ENCODE measurements around the gene FRMPD4.
A peak's percentile ranks its signal among the peaks of the same experiment; 100 is the strongest.

FRMPD4 gene

GRCh38 chrX:12554206-12554605, 415.9 kb downstream of the FRMPD4 start:
- no peak for DNase-seq

- no peak for DNase-seq
These were observed 424.8 kb downstream of the FRMPD4 start for GRCh38 chrX:12563121-12563520.

- DNase-seq: no peak
These were observed 425.9 kb downstream of the FRMPD4 start for GRCh38 chrX:12564221-12564620.

GRCh38 chrX:12567857-12568256, 429.6 kb downstream of the FRMPD4 start:
- DNase-seq: no peak

GRCh38 chrX:12570859-12571501, 432.7 kb downstream of the FRMPD4 start:
- DNase-seq: no peak

GRCh38 chrX:12579311-12579710, 441.0 kb downstream of the FRMPD4 start:
- DNase-seq: no peak

GRCh38 chrX:12580548-12580947, 442.3 kb downstream of the FRMPD4 start:
- no peak for DNase-seq

GRCh38 chrX:12581546-12581945, 443.3 kb downstream of the FRMPD4 start:
- no peak for DNase-seq

- no peak for DNase-seq
These were observed 444.4 kb downstream of the FRMPD4 start for GRCh38 chrX:12582649-12583048.

- DNase-seq: no peak
These were observed 445.3 kb downstream of the FRMPD4 start for GRCh38 chrX:12583543-12583942.

- DNase-seq: no peak
These were observed 457.4 kb downstream of the FRMPD4 start for GRCh38 chrX:12595720-12596119.

- no peak for DNase-seq
These were observed 471.8 kb downstream of the FRMPD4 start for GRCh38 chrX:12610079-12610478.

- DNase-seq: no peak
These were observed 473.2 kb downstream of the FRMPD4 start for GRCh38 chrX:12611471-12611870.

GRCh38 chrX:12614266-12614665, 476.0 kb downstream of the FRMPD4 start:
- no peak for DNase-seq

- DNase-seq: no peak
These were observed 476.8 kb downstream of the FRMPD4 start for GRCh38 chrX:12615061-12615460.

- DNase-seq: no peak
These were observed 479.0 kb downstream of the FRMPD4 start for GRCh38 chrX:12617241-12617640.

- DNase-seq: no peak
These were observed 509.0 kb downstream of the FRMPD4 start for GRCh38 chrX:12647230-12647629.

- DNase-seq: no peak
These were observed 510.7 kb downstream of the FRMPD4 start for GRCh38 chrX:12648995-12649394.

- no peak for DNase-seq
These were observed 519.2 kb downstream of the FRMPD4 start for GRCh38 chrX:12657433-12657832.

GRCh38 chrX:12657881-12658280, 519.6 kb downstream of the FRMPD4 start:
- DNase-seq: no peak

- DNase-seq: no peak
These were observed 523.2 kb downstream of the FRMPD4 start for GRCh38 chrX:12661464-12661863.

- DNase-seq: no peak
These were observed 534.3 kb downstream of the FRMPD4 start for GRCh38 chrX:12672367-12673106.

GRCh38 chrX:12673487-12673886, 535.2 kb downstream of the FRMPD4 start:
- no peak for DNase-seq

GRCh38 chrX:12679522-12679921, 541.2 kb downstream of the FRMPD4 start:
- no peak for DNase-seq

GRCh38 chrX:12681047-12681446, 542.8 kb downstream of the FRMPD4 start:
- peak; percentile 22 for DNase-seq

Data from NCI-H1092 (cell line).